Measurements from ENCODE around the gene CFAP57. TPM values are rescaled to one million over a fixed set of nuclear protein-coding genes. Genes with fewer than 3 reads are reported as not detected.

Gene CFAP57
- total and polyA plus RNA-seq, 2 of the 4 experiments (the other 2 are of a cell fraction): 0.29 to 0.36 TPM

DNA sequence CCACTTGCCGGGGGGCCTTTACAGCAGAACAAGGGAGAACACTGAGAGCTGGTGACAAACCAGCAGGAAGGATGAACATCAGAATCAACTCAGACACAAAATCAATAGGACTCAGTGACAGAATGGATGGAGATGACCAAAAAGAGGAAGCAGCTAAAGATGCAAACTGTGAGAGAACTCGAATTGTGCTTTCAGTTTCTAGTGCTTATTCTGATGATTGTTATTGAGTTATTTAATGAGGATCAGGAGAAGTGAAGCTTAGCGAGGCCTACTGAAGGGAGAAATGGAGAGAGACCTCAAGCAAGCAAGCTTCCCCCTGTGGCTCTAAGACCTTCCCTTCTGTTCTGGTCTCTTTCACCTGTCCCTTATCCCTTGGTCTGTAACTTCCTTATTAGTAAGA lies 67.4 kb downstream of the CFAP57 start:
- H3K4me1 ChIP-seq (ENCODE audit: control insufficient read depth, insufficient read depth, low read length): peaks cover 6% of the 10 kb centered on the region; the same call in 1 of the 2 replicates
- POLR2A ChIA-PET (ENCODE audit: unreplicated experiment): no interaction called here
- in situ Hi-C loops (cut with MboI; ENCODE audit: low sequenced_read_pairs): loop anchor here (10.0 kb wide), 1 partner anchor 115 kb away; the partner anchor contains the start of gene CDC20

More for the DNA sequence above, 67.4 kb downstream of the CFAP57 start:
- no peak overlapping the region for H2BK15ac ChIP-seq (ENCODE audit: low read depth, low read length)
- no peak for ATAC-seq (ENCODE audit: low read depth)
- no peak overlapping the region for H2BK5ac ChIP-seq (ENCODE audit: low read depth, low read length, poor library complexity, severe bottlenecking)
- no peak overlapping the region for H3K4ac ChIP-seq (ENCODE audit: low read depth, low read length)
- H3K27ac ChIP-seq (ENCODE audit: insufficient read depth, low read length): no peak overlapping the region
- dilution Hi-C loops (cut with HindIII; ENCODE audit: low sequenced_read_pairs, unreplicated experiment) (no loop called here), intact Hi-C loops (cut with micrococcal nuclease) (no loop called here)
- CTCF ChIA-PET: no interaction called here
- no peaks in the 10 kb centered on the region for H3K36me3 ChIP-seq (ENCODE audit: control insufficient read depth, insufficient read depth, low read length)
- no CpG with 5 or more reads among the region's 3 CpGs for WGBS, 2 experiments (ENCODE audit: extremely low coverage in 2 of 2, insufficient read length in 1 of 2)
- no peak overlapping the region for H3K56ac ChIP-seq (ENCODE audit: extremely low read depth, insufficient read depth, low read length)
- no peak overlapping the region for H4K8ac ChIP-seq (ENCODE audit: low read depth in 2 of 2, low read length in 2 of 2)
- no TSS peak for BruUV-seq (replicated peaks)
- H2AK9ac ChIP-seq (replicated peaks; ENCODE audit: low read depth, low read length, poor library complexity): no peak overlapping the region
- H2AK5ac ChIP-seq (ENCODE audit: low read depth, low read length): no peak overlapping the region
- no peak overlapping the region for H3K14ac ChIP-seq (replicated peaks; ENCODE audit: low read depth, low read length)
- H3K9me3 ChIP-seq (ENCODE audit: control insufficient read depth, insufficient read depth, low read length): no peaks in the 10 kb centered on the region
- no peaks in the 10 kb centered on the region for H3K27me3 ChIP-seq (ENCODE audit: control insufficient read depth, insufficient read depth, low read length)
- no peak overlapping the region for H4K5ac ChIP-seq (ENCODE audit: low read depth, low read length)
- H3K4me2 ChIP-seq (ENCODE audit: low read depth, low read length): no peak overlapping the region
- H4K91ac ChIP-seq (ENCODE audit: insufficient read depth, low read depth, low read length): no peak overlapping the region
- H3K9me1 ChIP-seq (ENCODE audit: insufficient read depth, low read length): no peaks in the 10 kb centered on the region; the same call in 1 of the 2 replicates
- TF ChIP-seq MAZ (IDR thresholded peaks at IDR 0.05; ENCODE audit: borderline replicate concordance, low read depth, low read length) (no peak), FOS (IDR thresholded peaks at IDR 0.05; ENCODE audit: low read depth, low read length) (no peak), RCOR1 (IDR thresholded peaks at IDR 0.05; ENCODE audit: insufficient replicate concordance, low read length) (no peak), MAFK (IDR thresholded peaks at IDR 0.05; ENCODE audit: low read depth, low read length) (no peak), RAD21 (IDR thresholded peaks at IDR 0.05; ENCODE audit: low read length) (no peak), CHD1 (IDR thresholded peaks at IDR 0.05; ENCODE audit: low read depth, low read length) (no peak), NFE2L2 (IDR thresholded peaks at IDR 0.05; ENCODE audit: low read depth, low read length) (no peak), USF2 (IDR thresholded peaks at IDR 0.05; ENCODE audit: low read depth, low read length) (no peak), RFX5 (IDR thresholded peaks at IDR 0.05; ENCODE audit: low read depth, low read length) (no peak), POLR2A (IDR thresholded peaks at IDR 0.05; ENCODE audit: low read depth, low read length) (no peak), SMC3 (IDR thresholded peaks at IDR 0.05; ENCODE audit: low read depth, low read length) (no peak), BHLHE40 (IDR thresholded peaks at IDR 0.05; ENCODE audit: low read depth, low read length) (no peak), MXI1 (IDR thresholded peaks at IDR 0.05; ENCODE audit: borderline replicate concordance, low read depth, low read length) (no peak), CEBPB (IDR thresholded peaks at IDR 0.05; ENCODE audit: low read depth, low read length) (no peak)
- TF ChIP-seq, protein P1, sequence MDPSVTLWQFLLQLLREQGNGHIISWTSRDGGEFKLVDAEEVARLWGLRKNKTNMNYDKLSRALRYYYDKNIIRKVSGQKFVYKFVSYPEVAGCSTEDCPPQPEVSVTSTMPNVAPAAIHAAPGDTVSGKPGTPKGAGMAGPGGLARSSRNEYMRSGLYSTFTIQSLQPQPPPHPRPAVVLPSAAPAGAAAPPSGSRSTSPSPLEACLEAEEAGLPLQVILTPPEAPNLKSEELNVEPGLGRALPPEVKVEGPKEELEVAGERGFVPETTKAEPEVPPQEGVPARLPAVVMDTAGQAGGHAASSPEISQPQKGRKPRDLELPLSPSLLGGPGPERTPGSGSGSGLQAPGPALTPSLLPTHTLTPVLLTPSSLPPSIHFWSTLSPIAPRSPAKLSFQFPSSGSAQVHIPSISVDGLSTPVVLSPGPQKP (IDR thresholded peaks at IDR 0.05; ENCODE audit: borderline replicate concordance, low read depth, low read length): no peak
- TF ChIP-seq, protein P2, sequence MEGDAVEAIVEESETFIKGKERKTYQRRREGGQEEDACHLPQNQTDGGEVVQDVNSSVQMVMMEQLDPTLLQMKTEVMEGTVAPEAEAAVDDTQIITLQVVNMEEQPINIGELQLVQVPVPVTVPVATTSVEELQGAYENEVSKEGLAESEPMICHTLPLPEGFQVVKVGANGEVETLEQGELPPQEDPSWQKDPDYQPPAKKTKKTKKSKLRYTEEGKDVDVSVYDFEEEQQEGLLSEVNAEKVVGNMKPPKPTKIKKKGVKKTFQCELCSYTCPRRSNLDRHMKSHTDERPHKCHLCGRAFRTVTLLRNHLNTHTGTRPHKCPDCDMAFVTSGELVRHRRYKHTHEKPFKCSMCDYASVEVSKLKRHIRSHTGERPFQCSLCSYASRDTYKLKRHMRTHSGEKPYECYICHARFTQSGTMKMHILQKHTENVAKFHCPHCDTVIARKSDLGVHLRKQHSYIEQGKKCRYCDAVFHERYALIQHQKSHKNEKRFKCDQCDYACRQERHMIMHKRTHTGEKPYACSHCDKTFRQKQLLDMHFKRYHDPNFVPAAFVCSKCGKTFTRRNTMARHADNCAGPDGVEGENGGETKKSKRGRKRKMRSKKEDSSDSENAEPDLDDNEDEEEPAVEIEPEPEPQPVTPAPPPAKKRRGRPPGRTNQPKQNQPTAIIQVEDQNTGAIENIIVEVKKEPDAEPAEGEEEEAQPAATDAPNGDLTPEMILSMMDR (conservative IDR thresholded peaks at IDR 0.05; ENCODE audit: low read depth, low read length): no peak
- H3K9ac ChIP-seq (ENCODE audit: low read depth, low read length): no peak overlapping the region
- no peak for DNase-seq
- no peak overlapping the region for H3K4me3 ChIP-seq (ENCODE audit: insufficient read depth, low read depth, low read length)
- no peak overlapping the region for H2BK20ac ChIP-seq (ENCODE audit: low read depth, low read length)
- H3K18ac ChIP-seq (ENCODE audit: low read depth, low read length): no peak overlapping the region
- no peaks in the 10 kb centered on the region for H4K20me1 ChIP-seq (ENCODE audit: insufficient read depth, low read length)
- H3K79me1 ChIP-seq (ENCODE audit: low read depth in 1 of 2, low read length in 2 of 2): no peaks in the 10 kb centered on the region
- H3K23ac ChIP-seq (ENCODE audit: low read depth, low read length): no peak overlapping the region
- H2BK120ac ChIP-seq (ENCODE audit: low read depth, low read length): no peak overlapping the region
- no peak overlapping the region for H2AFZ ChIP-seq (replicated peaks; ENCODE audit: low read length, poor library complexity)

All from IMR-90 (cell line).